H1 (cell line): ENCODE measurements around the gene TEAD4. TPM values are rescaled to one million over a fixed set of nuclear protein-coding genes. Genes with fewer than 3 reads are reported as not detected.

Experiments
- BRCA1 ChIP-seq: IDR thresholded peaks from 2 replicates; pipeline ENCODE4 v1.6.1; 2012; ENCODE audit warnings: low read depth, low read length, improper control_type of control experiment
- MAFK ChIP-seq: IDR thresholded peaks from 2 replicates; pipeline ENCODE4 v1.6.1; 2012; ENCODE audit warnings: low read depth, mild to moderate bottlenecking, improper control_type of control experiment, low read length
- PHF8 ChIP-seq: fragments of 200-600 bp; sonication (generic); conservative IDR thresholded peaks from 2 replicates; pipeline ENCODE4 v1.7.1; 2012; ENCODE audit warnings: low read depth, mild to moderate bottlenecking, inconsistent platforms, low read length, moderate library complexity
- RXRA ChIP-seq: IDR thresholded peaks from 2 replicates; pipeline ENCODE4 v1.6.1; 2011; ENCODE audit warnings: low read depth, mild to moderate bottlenecking, low read length, moderate library complexity; ENCODE audit not compliant: insufficient read depth
- polyA plus RNA-seq, 7 experiments: library from polyadenylated mRNA; depleted of rRNA in 3 of 7; stranded (reverse) in 5 of 7; unstranded in 2 of 7; fragments of >200 nt in 5 of 7; fragments of 200-250 nt in 2 of 7; gene quantifications; 1 replicate in 5 of 7; 2 replicates in 1 of 7; 4 replicates in 1 of 7; pipeline versions ENCODE4 v1.2.1 to v1.2.3, GENCODE V29; 2011 to 2013; ENCODE audit warnings: missing spikeins in 2 of 7, mixed read lengths in 2 of 7
- total RNA-seq: library from RNA; stranded (reverse); fragmentation: NEBNext Ultra II Directional; extraction: Animal tissue kit (Norgen Biotek cat#: 25700); gene quantifications from 2 replicates; pipeline ENCODE4 v1.2.1, GENCODE V29; 2021

TEAD4 gene
- total and polyA plus RNA-seq, 2 of the 8 experiments (the other 6 are each of a cell fraction or from before 2014, with no cell fraction given), result 56.7 to 116 TPM

GRCh38 chr12:2986876-2987275 lies 27.7 kb downstream of the TEAD4 start (continued):
- TF ChIP-seq MAFK, result no peak
- no peak for TF ChIP-seq BRCA1
- TF ChIP-seq PHF8, result no peak
- no peak for TF ChIP-seq RXRA
